Kasumi-1 (cell line): ENCODE measurements around the gene PRSS33.

Source experiments
- DNase-seq, 2 experiments: peaks; one replicate each; lab custom pipeline; 2025; lab: John Stamatoyannopoulos, UW

PRSS33 gene

DNA sequence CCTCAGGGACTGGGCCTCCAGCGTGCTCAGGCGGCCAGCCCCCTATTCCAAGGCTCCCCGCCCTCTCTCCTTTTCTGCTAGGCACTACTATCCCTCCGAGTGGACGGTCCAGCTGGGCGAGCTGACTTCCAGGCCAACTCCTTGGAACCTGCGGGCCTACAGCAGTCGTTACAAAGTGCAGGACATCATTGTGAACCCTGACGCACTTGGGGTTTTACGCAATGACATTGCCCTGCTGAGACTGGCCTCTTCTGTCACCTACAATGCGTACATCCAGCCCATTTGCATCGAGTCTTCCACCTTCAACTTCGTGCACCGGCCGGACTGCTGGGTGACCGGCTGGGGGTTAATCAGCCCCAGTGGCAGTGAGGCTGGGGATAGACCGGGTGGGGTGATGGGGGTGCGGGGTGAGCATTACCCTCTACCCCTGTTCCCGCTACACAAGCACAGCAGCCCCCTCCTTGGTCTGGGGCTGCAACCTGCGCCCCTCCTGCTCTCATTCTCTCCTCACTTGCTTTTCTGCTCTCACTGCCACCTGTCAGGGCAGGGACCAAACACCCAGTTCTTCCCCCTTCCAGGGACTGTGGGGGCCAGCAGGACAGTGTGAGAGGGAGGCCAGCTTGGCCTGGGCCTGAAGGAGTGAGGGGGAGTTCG is 12.0 kb upstream of the PRSS33 start:
- no peak for DNase-seq

DNA sequence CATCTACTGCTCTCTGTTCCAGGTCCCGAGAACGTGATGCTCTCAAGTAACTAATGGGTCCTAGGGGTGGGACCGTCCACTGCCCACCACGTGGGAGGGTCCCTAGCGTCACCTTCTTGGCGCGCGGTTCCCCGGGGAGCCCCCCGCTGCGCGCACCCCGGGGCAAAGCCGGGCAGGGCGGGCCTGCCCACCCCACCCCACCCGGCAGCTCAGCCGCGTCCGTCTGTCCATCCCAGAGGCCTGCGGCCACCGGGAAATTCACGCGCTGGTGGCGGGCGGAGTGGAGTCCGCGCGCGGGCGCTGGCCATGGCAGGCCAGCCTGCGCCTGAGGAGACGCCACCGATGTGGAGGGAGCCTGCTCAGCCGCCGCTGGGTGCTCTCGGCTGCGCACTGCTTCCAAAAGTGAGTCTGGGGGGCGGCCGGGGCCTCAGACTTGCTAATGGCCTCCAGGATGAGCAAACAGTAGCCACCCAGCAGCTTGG is 11.4 kb upstream of the PRSS33 start:
- no peak for DNase-seq

GRCh38 chr16:2795395-2796143 is 8.2 kb upstream of the PRSS33 start:
- no peak for DNase-seq

GRCh38 chr16:2792940-2793339 is 5.6 kb upstream of the PRSS33 start:
- no peak for DNase-seq

DNA sequence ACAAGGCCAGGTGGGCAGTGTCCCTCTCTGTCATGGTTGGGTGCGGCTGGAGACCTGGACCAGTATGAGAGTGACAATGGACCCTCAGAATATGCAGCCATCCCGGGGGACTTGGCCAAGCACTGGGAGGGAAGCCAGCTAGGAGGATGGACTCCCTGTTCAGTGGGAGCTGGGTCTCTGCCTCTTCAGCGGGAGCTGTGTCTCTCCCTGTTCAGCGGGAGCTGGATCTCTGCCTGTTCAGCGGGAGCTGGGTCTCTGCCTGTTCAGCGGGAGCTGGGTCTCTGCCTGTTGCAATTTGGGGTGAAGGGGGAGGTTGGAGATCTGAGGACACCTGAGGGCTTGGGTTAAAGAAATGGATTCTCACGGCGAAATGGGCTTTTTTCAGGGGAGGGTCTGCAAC is 3.8 kb upstream of the PRSS33 start:
- DNase-seq: no peak

DNA sequence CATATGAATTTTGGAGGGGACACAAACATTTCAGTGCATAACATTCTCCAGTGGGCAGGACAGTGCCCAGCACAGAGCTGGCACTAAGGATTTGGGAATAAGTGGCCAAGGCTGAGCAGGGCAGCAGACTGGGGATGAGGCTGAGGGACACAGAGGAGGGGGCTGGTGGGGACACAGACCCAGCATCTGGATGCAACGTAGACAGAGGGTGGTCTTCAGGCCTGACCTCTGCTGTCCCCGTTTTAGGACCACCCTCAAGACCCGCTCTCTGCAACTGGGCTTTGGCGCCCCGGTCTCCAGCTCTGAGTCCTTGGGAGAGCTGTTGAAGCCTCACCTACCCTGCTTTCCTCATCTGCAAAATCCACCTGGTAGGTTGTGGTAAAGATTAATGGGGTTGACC is 3.3 kb upstream of the PRSS33 start:
- DNase-seq: no peak

GRCh38 chr16:2787961-2788360 is 601 bp upstream of the PRSS33 start:
- no peak for DNase-seq

DNA sequence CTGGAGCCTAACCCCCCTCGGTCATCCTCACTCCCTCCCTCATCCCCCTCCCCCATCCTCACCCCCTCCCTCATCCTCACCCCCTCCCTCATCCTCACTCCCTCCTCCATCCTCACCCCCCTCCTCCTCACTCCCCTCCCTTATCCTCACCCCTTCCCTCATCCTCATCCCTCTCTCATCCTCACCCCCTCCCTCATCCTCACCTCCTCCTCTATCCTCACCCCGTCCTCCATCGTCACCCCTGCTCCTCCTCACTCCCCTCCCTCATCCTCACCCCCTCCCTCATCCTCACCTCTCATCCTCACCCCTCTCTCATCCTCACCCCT is 571 bp downstream of the PRSS33 start:
- no peak for DNase-seq

DNA sequence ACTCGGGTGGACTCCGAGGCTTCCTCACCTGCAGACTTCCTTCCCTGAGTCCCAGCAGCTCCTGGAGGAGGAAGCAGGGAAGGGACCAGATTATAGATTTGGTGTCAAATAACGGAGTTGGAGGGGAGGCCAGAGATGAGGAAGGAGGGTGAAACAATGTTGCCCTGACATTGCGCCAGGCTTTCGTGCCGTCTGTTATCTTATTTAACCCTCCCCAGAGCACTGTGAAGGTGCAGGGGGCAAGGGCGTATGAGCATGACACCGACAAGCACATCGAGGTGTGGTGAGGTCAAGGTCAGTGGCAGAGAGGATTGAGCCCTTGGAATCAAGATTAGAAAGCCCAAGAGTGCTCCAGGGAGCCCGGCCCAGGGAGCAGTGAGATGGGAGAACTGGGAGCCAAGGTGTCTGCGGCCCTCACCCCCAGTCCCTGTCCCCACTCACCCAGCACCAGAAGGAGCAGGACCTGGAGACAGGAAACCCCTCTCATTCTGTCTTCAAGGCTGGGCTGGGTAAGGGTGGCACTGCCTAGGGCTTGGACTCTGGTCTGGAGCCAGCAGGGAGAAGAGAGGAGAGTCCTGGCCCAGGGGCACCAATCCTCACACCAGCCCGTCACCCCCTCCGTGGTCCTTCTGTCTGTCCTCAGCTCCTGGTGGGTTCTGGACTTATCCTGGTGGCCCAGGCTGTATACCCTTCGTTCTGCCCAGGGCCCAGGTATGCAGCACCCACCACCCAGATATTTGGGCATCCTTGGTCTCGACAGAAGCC is 1.1 kb downstream of the PRSS33 start:
- DNase-seq: no peak

GRCh38 chr16:2785101-2785991 is 2.0 kb downstream of the PRSS33 start:
- no peak for DNase-seq

GRCh38 chr16:2784358-2785100 is 2.8 kb downstream of the PRSS33 start:
- no peak for DNase-seq

GRCh38 chr16:2783581-2784357 is 3.6 kb downstream of the PRSS33 start:
- no peak for DNase-seq

GRCh38 chr16:2782583-2783351 is 4.6 kb downstream of the PRSS33 start:
- DNase-seq: no peak

- DNase-seq: no peak
These were observed 7.1 kb downstream of the PRSS33 start for GRCh38 chr16:2779978-2780898.

- no peak for DNase-seq
These were observed 8.0 kb downstream of the PRSS33 start for GRCh38 chr16:2779151-2779920.

- DNase-seq: no peak
These were observed 8.8 kb downstream of the PRSS33 start for GRCh38 chr16:2778630-2778958.

DNA sequence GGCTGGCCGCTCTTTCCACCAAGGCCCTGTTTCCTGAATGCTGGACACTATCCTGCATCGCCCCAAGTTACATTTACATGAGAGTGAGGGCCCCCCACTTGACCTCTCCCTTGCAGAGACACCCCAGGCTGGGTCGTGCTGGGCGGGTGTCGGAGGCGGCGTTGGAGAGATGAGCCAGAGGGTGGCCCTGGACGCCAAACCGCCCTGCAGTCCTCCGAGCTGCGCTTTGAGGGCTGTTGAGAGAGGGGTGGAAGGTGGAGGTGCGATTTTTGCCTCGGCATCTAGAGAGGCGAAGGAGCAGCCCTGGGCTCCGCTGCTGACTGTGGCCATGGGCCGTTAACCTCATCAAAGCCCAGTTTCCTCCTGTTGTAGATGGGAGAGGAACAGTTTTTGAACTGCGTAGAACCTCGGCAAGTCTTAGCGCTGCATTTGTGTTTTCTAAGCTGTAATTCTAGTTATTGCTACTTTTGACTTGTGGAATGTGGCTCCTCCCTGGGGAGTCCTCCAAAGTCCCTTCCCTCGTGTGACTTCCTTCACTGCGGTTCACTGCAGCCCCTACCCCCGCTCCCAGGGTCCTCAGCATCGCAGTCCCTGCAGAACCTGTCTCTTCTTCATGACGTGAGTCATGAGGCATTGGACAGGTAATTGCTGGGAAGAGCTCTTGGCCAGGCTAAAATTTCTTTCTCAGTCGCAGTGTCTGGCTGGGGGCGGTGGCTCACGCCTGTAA is 9.3 kb downstream of the PRSS33 start:
- peak in 1 of 2 experiments; percentile 3 for DNase-seq
